Endothelial cell of umbilical vein (primary cell): ENCODE measurements around the gene RAB6B. TPM values are rescaled to one million over a fixed set of nuclear protein-coding genes. Genes with fewer than 3 reads are reported as not detected.

Experiments
- BruUV-seq: library from RNA; stranded (reverse); fragments of 400-500 nt; replicated peaks from 2 replicates; lab custom pipeline; 2021; lab: Mats Ljungman, UMichigan
- CTCF ChIA-PET: fragments of 300-600, 350-600 bp; sonication (Branson Sonifier 250); formaldehyde crosslinking; loops from one replicate; lab custom pipeline; 2021; ENCODE audit warnings: antibody characterized with exemption, inconsistent platforms; lab: Charles Lee
- POLR2A ChIA-PET: fragments of 300-600, 350-600 bp; sonication (Branson Sonifier 250); formaldehyde crosslinking; loops from one replicate; lab custom pipeline; 2021; ENCODE audit warnings: antibody characterized with exemption, inconsistent platforms; lab: Charles Lee
- DNase-seq: peaks from one replicate; pipeline ENCODE4 v3.0.0-alpha.2; 2011; ENCODE audit warnings: low read depth, low spot score
- FAIRE-seq: peaks from 2 replicates; lab custom pipeline; 2011; peaks lifted over from hg19 to GRCh38; lab: Jason Lieb, UNC
- H2AFZ ChIP-seq: 2 replicates; pipeline ENCODE4 v1.6.0; 2012; ENCODE audit warnings: low read depth, low read length, control low read depth, inconsistent platforms
- H3K27ac ChIP-seq: 2 replicates; pipeline ENCODE4 v1.5.1; 2011; ENCODE audit warnings: low read depth, mild to moderate bottlenecking, control low read depth, low read length, moderate library complexity; ENCODE audit not compliant: insufficient read depth
- H3K27me3 ChIP-seq, 2 experiments: 2 replicates each; pipeline versions ENCODE4 v1.6.0 to v1.6.1; 2011; ENCODE audit warnings: low read length in 2 of 2, mixed read lengths in 1 of 2; ENCODE audit not compliant: control insufficient read depth in 2 of 2, insufficient read depth in 2 of 2
- H3K36me3 ChIP-seq, 2 experiments: 2 replicates in 1 of 2; 3 replicates in 1 of 2; pipeline ENCODE4 v1.5.1; 2011; ENCODE audit warnings: low read length in 2 of 2, mild to moderate bottlenecking in 1 of 2, moderate library complexity in 1 of 2; ENCODE audit not compliant: control insufficient read depth in 2 of 2, insufficient read depth in 2 of 2; ENCODE audit errors: extremely low read depth in 1 of 2
- H3K4me1 ChIP-seq: 3 replicates; pipeline ENCODE4 v1.5.1; 2011; ENCODE audit warnings: mild to moderate bottlenecking, low read length; ENCODE audit not compliant: control insufficient read depth, insufficient read depth; ENCODE audit errors: extremely low read depth
- H3K4me2 ChIP-seq: 2 replicates; pipeline ENCODE4 v1.6.1; 2011; ENCODE audit warnings: low read length, control low read depth, mixed read lengths; ENCODE audit not compliant: insufficient read depth
- H3K4me3 ChIP-seq, 3 experiments: fragments of 200-600 bp in 1 of 3; sonication (generic), shearing (Covaris generic) in 1 of 3; replicated peaks in 1 of 3; 2 replicates each; pipeline ENCODE4 v1.5.1; 2011 to 2016; ENCODE audit warnings: control low read depth in 3 of 3, low read length in 3 of 3, mild to moderate bottlenecking in 2 of 3, inconsistent platforms in 1 of 3, low read depth in 1 of 3, moderate library complexity in 1 of 3; ENCODE audit not compliant: insufficient read depth in 1 of 3
- H3K79me2 ChIP-seq: 2 replicates; pipeline ENCODE4 v1.6.0; 2012; ENCODE audit warnings: low read length, inconsistent platforms; ENCODE audit not compliant: control insufficient read depth, insufficient read depth
- H3K9ac ChIP-seq: replicated peaks from 2 replicates; pipeline ENCODE3; 2011; ENCODE audit warnings: low read length, control low read depth; ENCODE audit not compliant: insufficient read depth; ENCODE audit errors: extremely low read depth
- H3K9me1 ChIP-seq: replicated peaks from 3 replicates; pipeline ENCODE4 v1.6.0; 2011; ENCODE audit warnings: mild to moderate bottlenecking, low read length; ENCODE audit not compliant: control insufficient read depth, insufficient read depth; ENCODE audit errors: extremely low read depth
- H3K9me3 ChIP-seq: replicated peaks from 2 replicates; pipeline ENCODE4 v1.5.1; 2012; ENCODE audit warnings: low read length, inconsistent platforms; ENCODE audit not compliant: control insufficient read depth, insufficient read depth
- H4K20me1 ChIP-seq: replicated peaks from 2 replicates; pipeline ENCODE3; 2011; ENCODE audit warnings: mild to moderate bottlenecking, low read length; ENCODE audit not compliant: control insufficient read depth, insufficient read depth; ENCODE audit errors: extremely low read depth
- CTCF ChIP-seq, 2 donors: IDR thresholded peaks; 1 replicate in 1 of 2; 2 replicates in 1 of 2; pipeline ENCODE4 v1.5.1; 2011; ENCODE audit warnings: low read length in 2 of 2, mild to moderate bottlenecking in 2 of 2, moderate library complexity in 2 of 2, control low read depth in 1 of 2, inconsistent platforms in 1 of 2, low read depth in 1 of 2; ENCODE audit not compliant: insufficient read depth in 1 of 2; ENCODE audit errors: extremely low read depth in 1 of 2
- EZH2 ChIP-seq: IDR thresholded peaks from 2 replicates; pipeline ENCODE4 v1.6.1; 2012; ENCODE audit warnings: borderline replicate concordance, low read depth, mild to moderate bottlenecking, moderate library complexity, low read length, inconsistent platforms; ENCODE audit not compliant: severe bottlenecking
- FOS ChIP-seq: IDR thresholded peaks from 2 replicates; pipeline ENCODE4 v1.6.1; 2011; ENCODE audit warnings: mild to moderate bottlenecking, low read length, moderate library complexity, borderline replicate concordance; ENCODE audit not compliant: insufficient read depth
- GATA2 ChIP-seq: IDR thresholded peaks from 2 replicates; pipeline ENCODE4 v1.7.0; 2011; ENCODE audit warnings: low read depth, mild to moderate bottlenecking, moderate library complexity, mixed read lengths, low read length; ENCODE audit not compliant: insufficient read length, insufficient read depth
- JUN ChIP-seq: IDR thresholded peaks from 2 replicates; pipeline ENCODE4 v1.6.1; 2011; ENCODE audit warnings: borderline replicate concordance, low read depth; ENCODE audit not compliant: insufficient read length, insufficient read depth
- MYC ChIP-seq: IDR thresholded peaks from one replicate; pipeline ENCODE4 v1.6.1; 2011; ENCODE audit warnings: mild to moderate bottlenecking, low read depth, low read length
- POLR2A ChIP-seq: IDR thresholded peaks from 2 replicates; pipeline ENCODE4 v1.6.1; 2012; ENCODE audit warnings: low read depth, mild to moderate bottlenecking, control low read depth, low read length
- POLR2AphosphoS5 ChIP-seq: IDR thresholded peaks from 2 replicates; pipeline ENCODE4 v1.6.1; 2012; ENCODE audit warnings: low read depth, mild to moderate bottlenecking, control low read depth, low read length, moderate library complexity; ENCODE audit not compliant: insufficient read depth
- dilution Hi-C: fragments of 300-500 bp; cut with MboI; formaldehyde crosslinking; loops from one replicate; pipeline ENCODE4 v1.15.0; 2019; ENCODE audit warnings: low sequenced_read_pairs; ENCODE audit not compliant: extremely low pct_ligation_motif_present
- intact Hi-C: fragments of 100-400 bp; cut with micrococcal nuclease; formaldehyde crosslinking; loops from one replicate; pipeline ENCODE4 v1.10.0; 2022
- polyA plus RNA-seq, 4 experiments: library from polyadenylated mRNA; depleted of rRNA in 3 of 4; stranded (reverse) in 3 of 4; unstranded in 1 of 4; fragments of >200 nt; gene quantifications; 2 replicates each; pipeline versions ENCODE4 v1.2.1 to v1.2.3, GENCODE V29; 2011 to 2012; ENCODE audit warnings: missing spikeins in 1 of 4
- total RNA-seq: library from RNA; stranded (reverse); gene quantifications from 2 replicates; pipeline ENCODE4 v1.2.3, GENCODE V29; 2021
- TF ChIP-seq, protein P1 (sequence below): IDR thresholded peaks from 2 replicates; pipeline ENCODE4 v1.6.1; 2011; ENCODE audit not compliant: insufficient read depth, insufficient read length

RAB6B gene
- total and polyA plus RNA-seq, 2 donors (not counting 3 experiments of a cell fraction or from before 2014, with no cell fraction given): 1.7 to 6.7 TPM

DNA sequence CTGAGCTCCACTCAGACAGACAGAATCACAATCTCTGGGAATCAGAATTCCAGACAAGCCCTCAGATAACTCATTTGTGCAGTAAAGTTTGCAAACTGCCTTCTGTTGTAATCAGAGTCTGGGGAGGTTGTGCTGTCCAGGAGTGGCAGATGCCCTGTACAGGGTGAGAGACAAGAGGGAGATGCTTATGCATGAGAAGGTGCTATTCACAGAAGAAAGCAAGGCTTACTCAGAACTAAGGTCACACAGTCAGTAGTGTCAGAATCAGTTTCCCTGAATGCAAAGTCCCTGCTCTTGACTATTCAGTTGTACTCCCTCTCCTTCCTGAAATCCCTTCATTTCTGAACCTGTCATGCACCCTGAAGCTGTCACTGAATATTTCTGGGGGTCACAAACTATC, 46.3 kb downstream of the RAB6B start:
- H3K4me3 ChIP-seq: no peak overlapping the region
- no peak for DNase-seq
- BruUV-seq: no TSS peak
- H3K9me1 ChIP-seq: no peaks in the 10 kb centered on the region
- no peaks in the 10 kb centered on the region for H4K20me1 ChIP-seq
- no peak for FAIRE-seq
- no peaks in the 10 kb centered on the region for H3K9me3 ChIP-seq
- H3K27me3 ChIP-seq: no peaks in the 10 kb centered on the region
- H3K4me2 ChIP-seq: no peak overlapping the region
- no peaks in the 10 kb centered on the region for H3K79me2 ChIP-seq
- no peak for TF ChIP-seq EZH2
- no peak for TF ChIP-seq JUN
- TF ChIP-seq, protein P1, sequence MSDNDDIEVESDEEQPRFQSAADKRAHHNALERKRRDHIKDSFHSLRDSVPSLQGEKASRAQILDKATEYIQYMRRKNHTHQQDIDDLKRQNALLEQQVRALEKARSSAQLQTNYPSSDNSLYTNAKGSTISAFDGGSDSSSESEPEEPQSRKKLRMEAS: no peak
- no peak for TF ChIP-seq FOS
- TF ChIP-seq POLR2A: no peak
- no peak for TF ChIP-seq CTCF (IDR thresholded peaks at IDR 0.05; ENCODE audit: extremely low read depth in 1 of 2, insufficient read depth in 1 of 2, low read depth in 1 of 2, low read length in 2 of 2)
- no peak for TF ChIP-seq POLR2AphosphoS5
- no peak for TF ChIP-seq MYC
- TF ChIP-seq GATA2: no peak
- dilution Hi-C loops (no loop called here), intact Hi-C loops (no loop called here)
- POLR2A ChIA-PET: no interaction called here
- no peak overlapping the region for H2AFZ ChIP-seq
- no peaks in the 10 kb centered on the region for H3K36me3 ChIP-seq
- H3K27ac ChIP-seq: no peak overlapping the region
- no peaks in the 10 kb centered on the region for H3K4me1 ChIP-seq
- CTCF ChIA-PET: no interaction called here
- H3K9ac ChIP-seq: no peak overlapping the region
